PC-9 (cell line): ENCODE data around the gene NF1.

Experiments used
- EZH2 ChIP-seq: fragments of 200-600 bp; sonication (generic); IDR thresholded peaks from 2 replicates; pipeline ENCODE4 v1.8.0; 2017; ENCODE audit warnings: antibody characterized with exemption, low read depth
- TF ChIP-seq, protein P1 (sequence below): fragments of 200-600 bp; sonication (generic); conservative IDR thresholded peaks from 2 replicates; pipeline ENCODE4 v1.6.1; 2017; ENCODE audit warnings: mixed run types, antibody characterized with exemption, mild to moderate bottlenecking, moderate library complexity

DNA sequence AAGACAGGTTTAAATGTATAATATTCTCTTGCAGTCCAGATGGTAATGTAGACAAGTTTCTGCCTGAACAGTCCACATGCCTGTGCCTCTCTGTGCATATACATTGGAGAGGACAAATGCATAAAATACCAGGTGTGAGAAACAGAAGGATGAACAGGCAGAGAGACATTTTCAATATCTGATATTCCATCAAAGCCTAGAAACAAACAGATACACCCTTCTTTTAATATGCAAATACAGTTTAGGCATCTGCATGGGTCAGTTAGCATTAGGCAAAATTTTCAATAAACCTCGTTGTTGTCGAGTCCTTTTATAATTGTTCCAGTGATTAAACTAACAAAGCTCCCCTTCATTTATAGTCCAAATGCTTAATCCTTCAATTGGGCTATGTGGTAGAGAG lies 201.4 kb downstream of the NF1 start:
- TF ChIP-seq, protein P1, sequence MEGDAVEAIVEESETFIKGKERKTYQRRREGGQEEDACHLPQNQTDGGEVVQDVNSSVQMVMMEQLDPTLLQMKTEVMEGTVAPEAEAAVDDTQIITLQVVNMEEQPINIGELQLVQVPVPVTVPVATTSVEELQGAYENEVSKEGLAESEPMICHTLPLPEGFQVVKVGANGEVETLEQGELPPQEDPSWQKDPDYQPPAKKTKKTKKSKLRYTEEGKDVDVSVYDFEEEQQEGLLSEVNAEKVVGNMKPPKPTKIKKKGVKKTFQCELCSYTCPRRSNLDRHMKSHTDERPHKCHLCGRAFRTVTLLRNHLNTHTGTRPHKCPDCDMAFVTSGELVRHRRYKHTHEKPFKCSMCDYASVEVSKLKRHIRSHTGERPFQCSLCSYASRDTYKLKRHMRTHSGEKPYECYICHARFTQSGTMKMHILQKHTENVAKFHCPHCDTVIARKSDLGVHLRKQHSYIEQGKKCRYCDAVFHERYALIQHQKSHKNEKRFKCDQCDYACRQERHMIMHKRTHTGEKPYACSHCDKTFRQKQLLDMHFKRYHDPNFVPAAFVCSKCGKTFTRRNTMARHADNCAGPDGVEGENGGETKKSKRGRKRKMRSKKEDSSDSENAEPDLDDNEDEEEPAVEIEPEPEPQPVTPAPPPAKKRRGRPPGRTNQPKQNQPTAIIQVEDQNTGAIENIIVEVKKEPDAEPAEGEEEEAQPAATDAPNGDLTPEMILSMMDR: no peak
- TF ChIP-seq EZH2: no peak
